Mucosa of stomach (tissue), 1 donor: Measurements from ENCODE around the gene SLC6A18.

Experiments
- H3K27me3 ChIP-seq: one replicate; pipeline ENCODE4 v1.7.0; 2013; ENCODE audit warnings: mild to moderate bottlenecking, low read length; ENCODE audit not compliant: control insufficient read depth, insufficient read depth
- H3K36me3 ChIP-seq: one replicate; pipeline ENCODE4 v1.7.0; 2013; ENCODE audit warnings: low read length; ENCODE audit not compliant: control insufficient read depth, insufficient read depth
- H3K4me1 ChIP-seq: one replicate; pipeline ENCODE4 v1.7.0; 2013; ENCODE audit warnings: mild to moderate bottlenecking, low read length; ENCODE audit not compliant: control insufficient read depth, insufficient read depth
- H3K4me3 ChIP-seq: one replicate; pipeline ENCODE4 v1.7.0; 2013; ENCODE audit warnings: low read length
- H3K9ac ChIP-seq: one replicate; pipeline ENCODE4 v1.7.0; 2013; ENCODE audit warnings: mild to moderate bottlenecking, low read length, moderate library complexity
- H3K9me3 ChIP-seq: one replicate; pipeline ENCODE4 v1.7.0; 2013; ENCODE audit warnings: mild to moderate bottlenecking, low read length, moderate library complexity; ENCODE audit not compliant: control insufficient read depth
- donor health status: Pancreatic carcinoma.

The SLC6A18 gene

GRCh38 chr5:1208221-1208742 lies 16.9 kb upstream of the SLC6A18 start:
- H3K27me3 ChIP-seq, result peaks cover 4% of the 10 kb centered on the region
- no peak overlapping the region for H3K4me3 ChIP-seq
- H3K36me3 ChIP-seq, result no peaks in the 10 kb centered on the region

GRCh38 chr5:1208743-1209488 lies 16.3 kb upstream of the SLC6A18 start:
- Histone ChIP-seq H3K9ac (no peak overlapping the region), H3K36me3 (no peaks in the 10 kb centered on the region), H3K4me3 (no peak overlapping the region), H3K9me3 (no peaks in the 10 kb centered on the region), H3K27me3 (peaks cover 4% of the 10 kb centered on the region), H3K4me1 (no peaks in the 10 kb centered on the region)

More at GRCh38 chr5:1208221-1208742, 16.9 kb upstream of the SLC6A18 start:
- no peaks in the 10 kb centered on the region for H3K9me3 ChIP-seq
- H3K4me1 ChIP-seq, result no peaks in the 10 kb centered on the region
- no peak overlapping the region for H3K9ac ChIP-seq

GRCh38 chr5:1209489-1209852 lies 15.7 kb upstream of the SLC6A18 start:
- Histone ChIP-seq H3K4me3 (no peak overlapping the region), H3K36me3 (no peaks in the 10 kb centered on the region), H3K4me1 (no peaks in the 10 kb centered on the region), H3K9ac (no peak overlapping the region), H3K9me3 (no peaks in the 10 kb centered on the region), H3K27me3 (peaks cover 4% of the 10 kb centered on the region)

GRCh38 chr5:1209896-1210776 lies 15.0 kb upstream of the SLC6A18 start:
- Histone ChIP-seq H3K9me3 (no peaks in the 10 kb centered on the region), H3K9ac (no peak overlapping the region), H3K4me1 (no peaks in the 10 kb centered on the region), H3K27me3 (peaks cover 4% of the 10 kb centered on the region), H3K4me3 (no peak overlapping the region), H3K36me3 (no peaks in the 10 kb centered on the region)

GRCh38 chr5:1210832-1211251 lies 14.3 kb upstream of the SLC6A18 start:
- Histone ChIP-seq H3K4me3 (no peak overlapping the region), H3K27me3 (peaks cover 3% of the 10 kb centered on the region), H3K36me3 (no peaks in the 10 kb centered on the region), H3K4me1 (no peaks in the 10 kb centered on the region), H3K9ac (no peak overlapping the region), H3K9me3 (no peaks in the 10 kb centered on the region)

- H3K4me1 ChIP-seq, result no peaks in the 10 kb centered on the region
- H3K9ac ChIP-seq, result no peak overlapping the region
- no peaks in the 10 kb centered on the region for H3K27me3 ChIP-seq
- H3K9me3 ChIP-seq, result no peaks in the 10 kb centered on the region
- no peak overlapping the region for H3K4me3 ChIP-seq
- H3K36me3 ChIP-seq, result no peaks in the 10 kb centered on the region
These were observed 13.5 kb upstream of the SLC6A18 start for GRCh38 chr5:1211701-1212100.

DNA sequence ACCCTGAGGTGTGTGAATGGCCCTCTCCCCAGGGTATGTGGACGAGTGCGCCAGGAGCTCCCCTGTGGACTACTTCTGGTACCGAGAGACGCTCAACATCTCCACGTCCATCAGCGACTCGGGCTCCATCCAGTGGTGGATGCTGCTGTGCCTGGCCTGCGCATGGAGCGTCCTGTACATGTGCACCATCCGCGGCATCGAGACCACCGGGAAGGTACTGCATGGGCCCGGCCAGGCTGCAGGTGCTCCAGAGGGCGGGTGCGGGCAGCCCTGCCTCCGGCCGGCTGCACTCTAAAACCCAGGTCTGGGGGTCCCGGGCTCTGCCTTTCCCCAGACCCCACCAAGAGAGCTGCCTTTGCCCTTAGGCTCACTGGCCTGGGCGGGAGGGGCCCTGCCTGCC lies 12.9 kb upstream of the SLC6A18 start:
- no peaks in the 10 kb centered on the region for H3K36me3 ChIP-seq
- H3K9me3 ChIP-seq, result no peaks in the 10 kb centered on the region
- no peak overlapping the region for H3K4me3 ChIP-seq
- H3K9ac ChIP-seq, result no peak overlapping the region
- no peaks in the 10 kb centered on the region for H3K27me3 ChIP-seq
- no peaks in the 10 kb centered on the region for H3K4me1 ChIP-seq

DNA sequence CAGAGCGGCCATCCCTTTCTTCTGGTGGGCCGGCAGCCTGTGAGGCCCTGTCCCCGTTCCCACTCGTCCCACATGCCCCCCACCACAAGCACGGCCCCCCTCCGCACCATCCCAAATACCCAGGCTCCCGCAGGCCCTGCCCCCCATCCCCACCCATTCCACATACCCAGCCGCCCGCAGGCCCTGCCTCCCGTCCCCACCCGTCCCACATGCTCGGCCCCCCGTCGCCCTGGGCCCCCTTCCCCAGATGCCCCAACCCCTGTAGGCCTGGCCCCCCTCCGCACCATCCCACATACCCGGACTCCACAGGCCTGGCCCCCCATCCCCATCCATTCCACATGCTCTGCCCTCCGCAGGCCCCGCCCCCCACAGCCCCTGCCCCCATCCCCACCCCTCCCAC lies 12.3 kb upstream of the SLC6A18 start:
- no peak overlapping the region for H3K9ac ChIP-seq
- no peaks in the 10 kb centered on the region for H3K4me1 ChIP-seq
- H3K36me3 ChIP-seq, result no peaks in the 10 kb centered on the region
- H3K4me3 ChIP-seq, result no peak overlapping the region
- H3K27me3 ChIP-seq, result no peaks in the 10 kb centered on the region
- no peaks in the 10 kb centered on the region for H3K9me3 ChIP-seq

DNA sequence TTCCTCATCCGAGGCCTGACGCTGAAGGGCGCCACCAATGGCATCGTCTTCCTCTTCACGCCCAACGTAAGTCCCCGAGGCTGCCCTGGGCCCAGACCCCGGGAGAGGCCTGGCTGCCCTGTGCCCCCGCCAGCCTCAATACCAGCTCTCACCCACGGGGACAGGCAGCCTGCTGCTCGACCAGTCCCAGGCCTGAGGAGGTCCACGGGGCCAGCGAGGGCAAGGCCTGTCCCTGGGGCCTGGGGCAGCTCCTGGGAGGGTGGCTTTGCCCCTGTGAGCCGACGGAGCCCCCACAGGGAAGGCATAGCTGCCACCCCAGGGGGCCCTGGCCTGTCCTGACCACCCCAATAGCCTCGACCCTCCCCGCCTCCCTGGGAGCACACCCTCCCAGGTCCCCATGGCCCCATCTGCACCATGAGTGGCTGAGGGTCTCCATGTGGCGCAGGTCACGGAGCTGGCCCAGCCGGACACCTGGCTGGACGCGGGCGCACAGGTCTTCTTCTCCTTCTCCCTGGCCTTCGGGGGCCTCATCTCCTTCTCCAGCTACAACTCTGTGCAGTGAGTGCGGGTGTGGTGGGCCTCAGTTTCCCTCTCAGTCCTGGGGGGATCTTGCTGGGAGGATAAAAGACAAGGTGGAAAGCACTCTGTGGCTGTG lies 11.5 kb upstream of the SLC6A18 start:
- H3K4me3 ChIP-seq, result no peak overlapping the region
- H3K36me3 ChIP-seq, result no peaks in the 10 kb centered on the region
- no peaks in the 10 kb centered on the region for H3K9me3 ChIP-seq
- no peaks in the 10 kb centered on the region for H3K4me1 ChIP-seq
- no peaks in the 10 kb centered on the region for H3K27me3 ChIP-seq
- no peak overlapping the region for H3K9ac ChIP-seq

GRCh38 chr5:1214163-1214935 lies 10.8 kb upstream of the SLC6A18 start:
- H3K36me3 ChIP-seq, result no peaks in the 10 kb centered on the region
- no peaks in the 10 kb centered on the region for H3K9me3 ChIP-seq
- H3K9ac ChIP-seq, result no peak overlapping the region
- H3K4me3 ChIP-seq, result no peak overlapping the region
- no peaks in the 10 kb centered on the region for H3K4me1 ChIP-seq
- no peaks in the 10 kb centered on the region for H3K27me3 ChIP-seq

DNA sequence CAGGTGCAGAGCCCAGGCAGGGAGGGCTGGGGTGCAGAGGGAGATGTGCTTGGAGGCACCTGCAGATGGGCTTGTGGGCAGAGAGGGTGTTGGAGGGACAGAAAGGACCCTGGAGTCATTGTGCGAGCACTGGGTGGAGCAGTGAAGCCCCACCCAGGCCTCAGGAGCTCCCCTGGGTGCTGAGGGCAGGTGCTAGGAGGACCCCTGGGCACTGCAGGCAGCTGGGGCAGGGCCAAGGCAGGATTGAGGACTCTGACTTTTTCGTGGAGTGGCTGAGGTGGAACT lies 10.3 kb upstream of the SLC6A18 start:
- no peak overlapping the region for H3K9ac ChIP-seq

More for the DNA sequence above, 10.3 kb upstream of the SLC6A18 start:
- Histone ChIP-seq H3K9me3 (no peaks in the 10 kb centered on the region), H3K4me1 (no peaks in the 10 kb centered on the region), H3K4me3 (no peak overlapping the region), H3K27me3 (no peaks in the 10 kb centered on the region), H3K36me3 (no peaks in the 10 kb centered on the region)
